MM.1S (cell line): Measurements from ENCODE around the gene ATG5.

Source experiments
- DNase-seq: peaks from one replicate; pipeline ENCODE4 v3.0.0-alpha.2; 2015
- H2AFZ ChIP-seq: fragments of 300-600 bp; sonication (generic); 2 replicates; pipeline ENCODE4 v1.6.0; 2016; ENCODE audit warnings: antibody characterized with exemption, low read length
- H3F3A ChIP-seq: fragments of 300-600 bp; sonication (generic); 2 replicates; pipeline ENCODE4 v1.6.1; 2016; ENCODE audit warnings: mild to moderate bottlenecking, antibody characterized with exemption, low read length, moderate library complexity, mixed read lengths; ENCODE audit not compliant: insufficient read depth
- H3K27ac ChIP-seq: fragments of 300-600 bp; sonication (generic); 2 replicates; pipeline ENCODE4 v1.5.1; 2016; ENCODE audit warnings: mild to moderate bottlenecking, low read length
- H3K27me3 ChIP-seq: fragments of 300-600 bp; sonication (generic); replicated peaks from 2 replicates; pipeline ENCODE4 v1.6.0; 2016; ENCODE audit warnings: low read length; ENCODE audit not compliant: insufficient read depth
- H3K36me3 ChIP-seq: fragments of 300-600 bp; sonication (generic); replicated peaks from 2 replicates; pipeline ENCODE4 v1.6.1; 2016; ENCODE audit warnings: mild to moderate bottlenecking, low read length, mixed read lengths; ENCODE audit not compliant: insufficient read depth
- H3K4me1 ChIP-seq: fragments of 300-600 bp; sonication (generic); 2 replicates; pipeline ENCODE4 v1.6.1; 2016; ENCODE audit warnings: low read length, mixed read lengths
- H3K4me2 ChIP-seq: fragments of 300-600 bp; sonication (generic); 2 replicates; pipeline ENCODE4 v1.6.0; 2016; ENCODE audit warnings: low read depth, low read length
- H3K4me3 ChIP-seq: fragments of 300-600 bp; sonication (generic); 2 replicates; pipeline ENCODE4 v1.5.1; 2016; ENCODE audit warnings: low read length, mixed read lengths
- H3K79me2 ChIP-seq: fragments of 300-600 bp; sonication (generic); 2 replicates; pipeline ENCODE4 v1.6.1; 2016; ENCODE audit warnings: mixed run types, low read length, mixed read lengths
- H3K9ac ChIP-seq: fragments of 300-600 bp; sonication (generic); 2 replicates; pipeline ENCODE4 v1.6.1; 2016; ENCODE audit warnings: low read length, mixed read lengths
- H3K9me2 ChIP-seq: fragments of 300-600 bp; sonication (generic); replicated peaks from 2 replicates; pipeline ENCODE4 v1.6.1; 2016; ENCODE audit warnings: mild to moderate bottlenecking, low read length, mixed read lengths; ENCODE audit not compliant: insufficient read depth
- H3K9me3 ChIP-seq: fragments of 300-600 bp; sonication (generic); replicated peaks from 2 replicates; pipeline ENCODE4 v1.6.1; 2016; ENCODE audit warnings: mild to moderate bottlenecking, low read length, mixed read lengths; ENCODE audit not compliant: insufficient read depth
- H4K20me1 ChIP-seq: fragments of 300-600 bp; sonication (generic); 2 replicates; pipeline ENCODE4 v1.6.1; 2016; ENCODE audit warnings: mild to moderate bottlenecking, low read length, moderate library complexity, mixed read lengths; ENCODE audit not compliant: insufficient read depth
- EZH2 ChIP-seq: fragments of 300-600 bp; sonication (generic); optimal IDR thresholded peaks from 2 replicates; pipeline ENCODE3; 2017; ENCODE audit warnings: low read depth, mild to moderate bottlenecking, antibody characterized with exemption, low read length, mixed read lengths
- EZH2phosphoT487 ChIP-seq: fragments of 300-600 bp; sonication (generic); IDR thresholded peaks from 2 replicates; pipeline ENCODE4 v1.6.1; 2018; ENCODE audit warnings: antibody characterized with exemption, low read length
- TF ChIP-seq, protein P1 (sequence below): fragments of 300-600 bp; sonication (generic); IDR thresholded peaks from 2 replicates; pipeline ENCODE4 v1.5.1; 2016; ENCODE audit warnings: antibody characterized with exemption, low read length, mixed read lengths

The ATG5 gene

DNA sequence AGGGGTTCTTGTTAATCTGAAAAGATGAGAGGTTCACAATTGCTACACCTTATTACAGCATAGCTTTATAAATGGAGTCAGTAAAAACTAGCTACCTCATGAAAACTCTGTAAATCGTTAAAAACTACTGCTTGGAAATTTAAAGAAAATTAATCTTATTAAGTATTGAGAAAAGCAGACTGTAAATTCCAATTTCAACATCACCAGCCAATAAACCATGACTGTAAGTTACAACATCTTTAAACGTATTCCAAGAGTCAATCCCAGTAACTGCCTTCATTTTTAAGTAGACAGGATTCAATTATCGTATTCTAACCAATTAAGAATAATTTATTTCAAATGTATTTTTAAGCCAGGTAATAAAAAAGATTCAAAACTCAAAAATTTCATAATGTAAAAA lies 70.3 kb downstream of the ATG5 start:
- H4K20me1 ChIP-seq = no peaks in the 10 kb centered on the region
- H3K27me3 ChIP-seq = no peaks in the 10 kb centered on the region
- H3F3A ChIP-seq = no peaks in the 10 kb centered on the region
- peaks cover 63% of the 10 kb centered on the region for H3K79me2 ChIP-seq
- no peak overlapping the region for H3K27ac ChIP-seq
- H3K4me1 ChIP-seq = peaks cover 10% of the 10 kb centered on the region
- no peak overlapping the region for H3K4me2 ChIP-seq
- no peaks in the 10 kb centered on the region for H3K9me3 ChIP-seq
- TF ChIP-seq, protein P1, sequence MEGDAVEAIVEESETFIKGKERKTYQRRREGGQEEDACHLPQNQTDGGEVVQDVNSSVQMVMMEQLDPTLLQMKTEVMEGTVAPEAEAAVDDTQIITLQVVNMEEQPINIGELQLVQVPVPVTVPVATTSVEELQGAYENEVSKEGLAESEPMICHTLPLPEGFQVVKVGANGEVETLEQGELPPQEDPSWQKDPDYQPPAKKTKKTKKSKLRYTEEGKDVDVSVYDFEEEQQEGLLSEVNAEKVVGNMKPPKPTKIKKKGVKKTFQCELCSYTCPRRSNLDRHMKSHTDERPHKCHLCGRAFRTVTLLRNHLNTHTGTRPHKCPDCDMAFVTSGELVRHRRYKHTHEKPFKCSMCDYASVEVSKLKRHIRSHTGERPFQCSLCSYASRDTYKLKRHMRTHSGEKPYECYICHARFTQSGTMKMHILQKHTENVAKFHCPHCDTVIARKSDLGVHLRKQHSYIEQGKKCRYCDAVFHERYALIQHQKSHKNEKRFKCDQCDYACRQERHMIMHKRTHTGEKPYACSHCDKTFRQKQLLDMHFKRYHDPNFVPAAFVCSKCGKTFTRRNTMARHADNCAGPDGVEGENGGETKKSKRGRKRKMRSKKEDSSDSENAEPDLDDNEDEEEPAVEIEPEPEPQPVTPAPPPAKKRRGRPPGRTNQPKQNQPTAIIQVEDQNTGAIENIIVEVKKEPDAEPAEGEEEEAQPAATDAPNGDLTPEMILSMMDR = no peak
- no peak for TF ChIP-seq EZH2phosphoT487
- no peak for TF ChIP-seq EZH2
- DNase-seq = no peak
- H2AFZ ChIP-seq = no peak overlapping the region
- H3K36me3 ChIP-seq = no peaks in the 10 kb centered on the region
- no peak overlapping the region for H3K4me3 ChIP-seq
- no peak overlapping the region for H3K9ac ChIP-seq
- no peaks in the 10 kb centered on the region for H3K9me2 ChIP-seq

DNA sequence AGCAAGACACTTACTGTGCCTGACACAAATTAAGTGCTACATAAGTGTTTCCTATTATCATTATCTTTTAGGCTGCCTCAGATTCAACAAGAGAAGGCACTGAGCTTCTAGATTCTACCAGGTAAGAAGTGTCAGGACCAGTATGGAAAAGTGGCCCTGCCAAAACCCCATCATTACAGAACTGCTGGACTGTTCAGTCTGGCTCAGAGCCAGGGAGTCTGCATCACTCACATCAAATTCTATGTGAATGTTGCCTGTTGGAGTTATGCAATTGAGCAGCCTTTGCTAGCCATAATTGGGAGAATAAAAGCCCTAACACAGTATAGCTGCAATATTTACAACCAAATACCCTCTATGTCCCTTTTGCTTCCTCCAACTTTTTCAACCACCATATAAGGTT lies 70.9 kb downstream of the ATG5 start:
- Histone ChIP-seq H3K27me3 (no peaks in the 10 kb centered on the region), H3K27ac (no peak overlapping the region), H3F3A (no peaks in the 10 kb centered on the region), H3K36me3 (no peaks in the 10 kb centered on the region), H3K79me2 (peaks cover 65% of the 10 kb centered on the region), H2AFZ (no peak overlapping the region), H3K9me2 (no peaks in the 10 kb centered on the region), H4K20me1 (no peaks in the 10 kb centered on the region), H3K4me3 (no peak overlapping the region), H3K9ac (no peak overlapping the region), H3K4me2 (no peak overlapping the region), H3K4me1 (peaks cover 13% of the 10 kb centered on the region), H3K9me3 (no peaks in the 10 kb centered on the region)
- no peak for DNase-seq
- TF ChIP-seq EZH2phosphoT487 (no peak), EZH2 (no peak)
- TF ChIP-seq, protein P1 = no peak

DNA sequence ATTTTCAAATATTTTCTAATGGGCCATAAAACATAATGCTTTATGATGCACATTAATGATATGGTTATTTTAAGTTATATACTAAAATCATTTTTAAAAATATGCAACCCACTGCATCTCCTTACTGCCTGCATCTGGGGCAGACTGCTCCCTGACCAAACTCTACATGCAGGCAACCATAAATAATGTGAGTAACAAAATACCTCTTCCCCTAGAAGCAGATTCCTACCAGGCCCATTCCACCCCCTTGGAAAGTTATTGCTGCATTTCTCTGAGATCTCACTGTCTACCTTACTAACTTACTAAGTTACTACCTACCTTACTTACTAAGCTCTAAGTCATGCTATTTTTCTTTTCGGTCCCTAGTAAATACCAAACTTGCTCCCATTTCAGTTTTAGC lies 71.8 kb downstream of the ATG5 start:
- H3F3A ChIP-seq = no peaks in the 10 kb centered on the region
- no peaks in the 10 kb centered on the region for H3K27me3 ChIP-seq
- H3K9ac ChIP-seq = no peak overlapping the region
- H3K4me2 ChIP-seq = no peak overlapping the region
- no peak for TF ChIP-seq EZH2phosphoT487
- no peak overlapping the region for H3K4me3 ChIP-seq
- no peaks in the 10 kb centered on the region for H3K9me3 ChIP-seq
- H3K36me3 ChIP-seq = no peaks in the 10 kb centered on the region
- DNase-seq = no peak
- no peaks in the 10 kb centered on the region for H4K20me1 ChIP-seq
- H3K27ac ChIP-seq = no peak overlapping the region
- no peaks in the 10 kb centered on the region for H3K9me2 ChIP-seq
- H3K79me2 ChIP-seq = peaks cover 63% of the 10 kb centered on the region
- peaks cover 9% of the 10 kb centered on the region for H3K4me1 ChIP-seq
- no peak overlapping the region for H2AFZ ChIP-seq

DNA sequence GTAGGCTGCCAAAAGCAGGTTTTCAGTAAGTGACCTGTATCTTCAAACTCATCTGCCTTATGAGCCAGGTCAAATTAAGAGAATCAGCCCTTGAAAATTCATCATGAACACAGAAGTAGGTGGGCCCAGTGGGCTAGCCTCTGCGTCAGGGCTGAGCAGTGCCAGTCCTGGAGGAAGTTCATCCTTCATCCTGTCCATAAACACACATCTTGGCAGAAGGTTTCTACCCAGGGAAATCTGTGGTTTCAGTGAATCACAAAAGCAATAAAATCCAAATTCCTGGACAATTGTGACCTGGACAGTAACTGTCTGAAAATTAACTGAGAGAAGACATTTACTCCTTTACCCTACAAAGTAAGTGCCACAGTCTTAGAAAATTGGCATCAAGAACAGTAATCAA lies 72.4 kb downstream of the ATG5 start:
- Histone ChIP-seq H3K4me2 (no peak overlapping the region), H3K4me3 (no peak overlapping the region), H3K9me3 (no peaks in the 10 kb centered on the region), H3K36me3 (no peaks in the 10 kb centered on the region), H3K4me1 (peaks cover 5% of the 10 kb centered on the region), H3K79me2 (peaks cover 67% of the 10 kb centered on the region), H4K20me1 (no peaks in the 10 kb centered on the region), H3K27ac (no peak overlapping the region), H2AFZ (no peak overlapping the region), H3F3A (no peaks in the 10 kb centered on the region), H3K9me2 (no peaks in the 10 kb centered on the region), H3K9ac (no peak overlapping the region), H3K27me3 (no peaks in the 10 kb centered on the region)
- TF ChIP-seq EZH2 = no peak
- TF ChIP-seq, protein P1 = no peak
- no peak for TF ChIP-seq EZH2phosphoT487
- DNase-seq = no peak
